ENCODE measurements around the gene ELANE.

ELANE gene

DNA sequence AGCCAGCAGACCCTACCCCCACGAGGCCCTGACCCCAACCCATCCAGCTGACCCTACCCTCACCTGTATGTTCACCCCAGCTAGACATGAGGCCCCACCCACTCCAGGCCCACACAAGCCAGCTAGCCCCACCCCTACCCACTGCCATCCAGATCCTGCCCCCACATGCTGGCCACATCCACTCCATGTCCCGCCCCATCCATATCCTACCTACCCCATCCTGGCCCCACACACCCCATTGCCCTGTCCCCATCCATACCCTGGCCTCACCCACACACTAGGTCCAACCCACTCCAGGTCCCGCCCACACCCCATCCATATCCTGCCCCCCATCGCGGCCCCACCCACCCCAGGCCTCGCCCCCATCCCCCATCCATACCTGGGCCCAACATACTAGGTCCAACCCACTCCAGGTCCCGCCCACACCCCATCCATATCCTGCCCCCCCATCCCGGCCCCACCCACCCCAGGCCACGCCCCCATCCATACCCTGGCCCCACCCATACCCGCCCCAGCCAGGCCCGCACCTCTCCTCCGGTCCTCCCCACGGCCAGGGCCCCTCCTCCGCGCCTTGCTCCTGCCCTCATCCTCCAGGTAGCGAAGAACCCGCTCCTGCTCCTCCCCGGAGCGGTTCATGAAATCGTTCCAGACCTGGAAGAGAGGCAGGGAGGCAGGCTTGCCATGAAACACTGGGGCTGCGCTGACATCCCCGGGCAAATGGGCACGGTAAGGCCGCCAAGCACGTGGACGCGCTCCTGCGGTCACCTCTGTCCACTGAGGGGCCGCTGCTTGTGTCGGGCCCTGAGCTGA lies 48.4 kb downstream of the ELANE start:
- no peak for DNase-seq

DNA sequence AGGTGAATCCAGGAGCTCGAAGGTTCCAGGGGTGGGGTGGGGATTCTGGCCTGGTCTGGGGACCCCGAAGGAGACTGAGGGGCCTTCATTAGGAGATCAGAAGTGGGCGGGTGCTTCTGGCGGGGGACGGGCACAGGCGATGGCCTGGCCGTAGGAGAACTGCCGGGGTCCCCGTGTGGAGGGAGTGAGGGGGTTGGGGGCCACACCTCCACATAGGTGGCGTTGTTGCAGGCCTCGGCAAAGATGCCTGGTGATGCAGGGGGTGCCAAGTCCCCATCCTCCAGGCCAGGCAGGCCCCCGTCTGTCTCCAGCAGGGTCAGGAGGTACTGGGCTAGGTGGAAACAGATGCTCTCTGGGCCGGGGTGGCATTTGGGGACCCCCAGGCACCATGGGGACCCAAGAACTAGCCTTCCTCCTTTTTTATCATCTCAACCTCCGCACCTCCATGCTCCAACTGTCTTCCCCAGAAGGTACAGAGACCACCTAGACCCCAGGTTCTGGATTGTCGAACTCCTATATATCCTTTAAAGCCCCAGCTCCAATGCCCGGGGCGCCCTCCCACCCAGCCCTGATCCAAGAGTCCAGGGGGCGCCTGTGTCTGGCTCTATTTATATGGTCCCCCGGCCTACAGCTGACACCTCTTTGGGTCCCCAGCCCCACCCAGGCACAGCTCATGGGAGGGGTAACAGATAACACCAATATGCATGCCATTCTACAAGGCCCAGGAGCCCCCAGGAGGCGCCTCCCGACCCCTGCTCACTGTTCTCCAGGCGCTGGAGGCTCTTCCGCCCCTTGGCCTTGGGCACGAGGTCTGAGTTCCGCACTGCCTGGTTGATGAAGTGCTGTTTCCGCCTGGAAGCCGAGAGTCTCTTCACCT lies 49.4 kb downstream of the ELANE start:
- no peak for DNase-seq

DNA sequence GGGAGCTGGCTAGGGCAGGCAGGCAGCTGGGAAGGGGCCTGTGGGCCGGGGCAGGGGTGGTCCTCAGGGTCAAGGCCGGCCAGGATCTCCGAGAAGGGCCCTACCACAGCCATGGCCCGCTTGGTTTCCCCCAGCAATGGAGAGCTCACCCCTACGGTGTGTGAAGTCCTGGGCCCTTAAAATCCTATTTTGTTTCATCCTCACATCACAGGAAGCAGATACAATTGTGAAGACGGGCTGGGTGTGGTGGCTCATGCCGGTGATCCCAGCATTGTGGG lies 49.9 kb downstream of the ELANE start:
- no peak for DNase-seq

DNA sequence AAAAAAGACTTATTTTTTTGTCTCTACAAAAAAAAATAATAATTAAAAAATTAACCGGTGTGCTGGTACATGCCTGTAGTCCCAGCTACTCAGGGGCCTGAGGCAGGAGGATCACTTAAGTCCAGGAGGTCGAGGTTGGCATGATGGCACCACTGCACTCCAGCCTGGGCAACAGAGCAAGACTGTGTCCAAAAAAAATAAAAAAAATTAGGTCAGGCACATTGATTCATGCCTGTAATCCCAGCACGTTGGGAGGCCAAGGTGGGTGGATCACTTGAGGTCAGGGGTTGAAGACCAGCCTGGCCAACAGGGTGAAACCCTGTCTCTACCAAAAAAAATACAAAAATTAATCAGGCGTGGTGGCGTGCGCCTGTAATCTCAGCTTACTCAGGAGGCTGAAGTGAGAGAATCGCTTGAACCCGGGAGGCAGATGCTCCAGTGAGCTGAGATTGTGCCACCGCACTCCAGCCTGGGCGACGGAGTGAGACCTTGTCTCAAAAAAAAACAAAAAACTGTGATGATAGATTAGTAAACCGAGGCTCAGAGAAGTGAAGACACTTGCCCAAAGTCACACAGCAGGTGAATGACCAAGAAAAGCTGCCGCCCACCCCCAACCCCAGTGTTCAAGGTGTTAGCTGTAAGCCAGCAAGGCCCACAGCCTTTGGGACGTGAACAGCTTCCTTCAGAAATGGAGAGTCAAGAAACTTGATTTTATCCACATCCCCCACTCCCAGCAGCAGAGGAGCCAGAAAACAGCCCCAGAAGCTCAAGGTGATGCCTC lies 50.5 kb downstream of the ELANE start:
- no peak for DNase-seq

DNA sequence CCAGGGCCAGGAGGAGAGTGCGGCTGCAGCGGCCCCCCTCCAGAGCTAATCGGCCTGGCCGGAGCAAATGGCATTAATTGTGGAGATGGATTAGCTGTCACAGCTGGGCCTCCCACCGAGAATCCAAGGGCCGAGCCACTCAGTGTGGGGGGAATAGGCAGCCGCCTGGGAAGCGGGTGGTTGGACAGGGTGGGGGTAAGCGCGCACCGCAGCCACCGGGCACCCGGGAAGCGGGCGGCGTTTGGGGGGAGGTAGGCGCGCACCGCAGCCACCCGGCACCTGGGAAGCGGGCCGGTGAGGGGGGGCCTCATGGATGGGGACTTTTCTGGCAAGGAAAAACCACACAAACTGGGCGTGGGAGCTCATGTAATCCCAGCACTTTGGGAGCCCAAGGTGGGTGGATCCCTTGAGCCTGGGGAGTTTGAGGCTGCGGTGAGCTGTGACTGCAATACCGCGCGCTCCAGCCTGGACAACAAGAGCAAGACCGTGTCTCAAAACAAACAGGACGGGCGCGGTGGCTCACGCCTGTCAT lies 51.2 kb downstream of the ELANE start:
- DNase-seq: no peak

DNA sequence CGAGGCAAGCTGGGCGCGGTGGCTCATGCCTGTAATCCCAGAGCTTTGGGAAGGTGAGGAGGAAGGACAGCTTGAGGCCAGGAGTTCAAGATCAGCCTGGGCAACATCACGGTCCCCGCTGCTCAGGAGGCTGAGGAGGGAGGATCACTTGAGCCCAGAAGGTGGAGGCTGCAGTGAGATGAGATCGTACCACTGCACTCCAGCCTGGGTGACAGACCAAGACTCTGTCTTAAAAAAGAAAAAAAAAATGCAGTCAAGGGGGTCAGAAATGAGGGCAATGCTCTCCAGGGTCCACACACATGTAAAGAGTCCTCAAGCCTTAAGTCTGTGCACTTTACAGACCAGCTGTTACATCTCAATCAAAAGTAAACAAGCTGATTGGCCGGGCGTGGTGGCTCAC lies 52.4 kb downstream of the ELANE start:
- DNase-seq: no peak
